ENCODE results near the gene USP51.
"Not testable (repeated sequence)": the region's sequence is repeated elsewhere in the genome, so short reads cannot be mapped to it uniquely, and the experiment has no call there.

Gene USP51

DNA sequence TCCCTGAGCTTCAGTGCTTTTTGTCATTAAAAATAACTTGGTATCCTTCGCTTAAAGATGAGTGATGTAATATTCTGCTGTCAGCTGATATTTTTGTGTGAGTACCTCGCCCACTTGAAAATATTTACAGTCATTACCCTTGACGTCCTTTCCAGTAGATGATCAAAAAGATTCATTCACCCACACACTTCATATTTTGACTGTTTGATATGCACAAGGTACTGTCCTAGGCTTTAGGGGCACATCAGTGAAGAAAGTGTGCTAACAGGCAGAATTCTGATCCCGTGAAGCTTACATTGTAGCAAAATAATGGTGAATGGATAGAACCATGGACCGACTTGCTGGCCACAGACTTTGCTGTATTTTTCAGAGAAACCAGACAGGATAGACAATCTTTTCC is 18.1 kb upstream of the USP51 start:
- H3K9ac ChIP-seq (ENCODE audit: low read length); H3K79me2 ChIP-seq (ENCODE audit: insufficient read depth, low read length); H3K27me3 ChIP-seq (ENCODE audit: insufficient read depth, low read length): not testable (repeated sequence)

DNA sequence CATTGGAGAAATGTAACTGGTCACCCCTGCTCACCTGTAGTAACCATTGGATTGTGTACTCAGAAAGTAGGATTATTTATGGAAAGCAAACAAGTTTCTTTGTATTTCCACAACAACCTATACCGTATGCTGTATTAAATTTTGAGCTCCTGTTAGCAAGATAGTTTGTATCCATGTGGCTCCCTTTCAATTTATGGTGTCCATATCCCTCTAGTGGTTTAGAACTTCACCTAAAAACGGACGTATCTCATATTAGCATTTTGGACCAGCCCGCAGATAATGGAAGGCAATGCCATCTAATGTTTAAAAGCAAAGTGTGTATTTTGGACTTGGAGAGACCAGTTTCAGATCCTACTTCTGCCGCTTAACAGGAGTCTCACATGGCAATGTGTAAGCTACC is 17.4 kb upstream of the USP51 start:
- not testable (repeated sequence) for H3K4me1 ChIP-seq (ENCODE audit: insufficient read depth, low read length, severe bottlenecking); H3K9ac ChIP-seq (ENCODE audit: low read length); H3K27ac ChIP-seq (ENCODE audit: low read depth, low read length, poor library complexity, severe bottlenecking); H3K79me2 ChIP-seq (ENCODE audit: insufficient read depth, low read length); H3K9me2 ChIP-seq (ENCODE audit: low read depth, low read length); H3K36me3 ChIP-seq (ENCODE audit: insufficient read depth, low read length); H3F3A ChIP-seq (ENCODE audit: insufficient read depth, low read length); H2AFZ ChIP-seq (ENCODE audit: low read length); H3K27me3 ChIP-seq (ENCODE audit: insufficient read depth, low read length); H3K9me3 ChIP-seq (ENCODE audit: low read length); H4K20me1 ChIP-seq (ENCODE audit: insufficient read depth, low read length); H3K4me3 ChIP-seq (ENCODE audit: low read depth, low read length, poor library complexity, severe bottlenecking); H3K4me2 ChIP-seq (ENCODE audit: low read length)

More for the DNA sequence above, 18.1 kb upstream of the USP51 start:
- H3K9me3 ChIP-seq (ENCODE audit: low read length); H2AFZ ChIP-seq (ENCODE audit: low read length); H3K4me2 ChIP-seq (ENCODE audit: low read length); H3K4me1 ChIP-seq (ENCODE audit: insufficient read depth, low read length, severe bottlenecking); H3K9me2 ChIP-seq (ENCODE audit: low read depth, low read length); H3F3A ChIP-seq (ENCODE audit: insufficient read depth, low read length); H3K36me3 ChIP-seq (ENCODE audit: insufficient read depth, low read length); H3K4me3 ChIP-seq (ENCODE audit: low read depth, low read length, poor library complexity, severe bottlenecking); H4K20me1 ChIP-seq (ENCODE audit: insufficient read depth, low read length); H3K27ac ChIP-seq (ENCODE audit: low read depth, low read length, poor library complexity, severe bottlenecking): not testable (repeated sequence)

DNA sequence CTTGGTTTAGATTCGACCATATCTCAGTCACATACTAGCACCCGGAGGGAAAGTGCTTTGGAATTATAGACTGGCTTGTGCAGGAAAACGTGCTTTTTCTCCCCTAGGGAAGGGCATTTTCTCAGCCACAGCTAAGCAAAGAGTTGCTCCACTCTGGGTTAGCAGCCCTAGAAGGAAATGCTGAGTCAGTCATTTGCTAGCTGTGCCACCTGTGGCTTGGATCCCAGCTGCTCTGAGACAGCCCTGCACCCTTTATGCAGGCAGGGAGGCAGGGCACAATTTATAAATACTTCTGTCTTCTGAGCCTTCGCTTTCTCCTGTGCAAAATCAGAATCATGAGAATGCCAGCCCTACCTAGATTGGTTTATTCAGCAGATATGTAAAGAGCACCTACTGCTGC is 1.3 kb upstream of the USP51 start:
- Histone ChIP-seq H3K79me2 (ENCODE audit: insufficient read depth, low read length) (no peaks in the 10 kb centered on the region), H3K27ac (ENCODE audit: low read depth, low read length, poor library complexity, severe bottlenecking) (no peak overlapping the region), H3K9ac (ENCODE audit: low read length) (no peak overlapping the region), H3K36me3 (ENCODE audit: insufficient read depth, low read length) (no peaks in the 10 kb centered on the region), H2AFZ (ENCODE audit: low read length) (no peak overlapping the region), H4K20me1 (ENCODE audit: insufficient read depth, low read length) (no peaks in the 10 kb centered on the region), H3K9me3 (ENCODE audit: low read length) (no peaks in the 10 kb centered on the region), H3F3A (ENCODE audit: insufficient read depth, low read length) (no peaks in the 10 kb centered on the region), H3K4me2 (ENCODE audit: low read length) (no peak overlapping the region), H3K4me3 (ENCODE audit: low read depth, low read length, poor library complexity, severe bottlenecking) (no peak overlapping the region), H3K4me1 (ENCODE audit: insufficient read depth, low read length, severe bottlenecking) (peaks cover 18% of the 10 kb centered on the region), H3K9me2 (ENCODE audit: low read depth, low read length) (no peaks in the 10 kb centered on the region), H3K27me3 (ENCODE audit: insufficient read depth, low read length) (no peaks in the 10 kb centered on the region)
- TF ChIP-seq EZH2 (IDR thresholded peaks at IDR 0.05; ENCODE audit: borderline replicate concordance, low read length), result no peak
- TF ChIP-seq, protein P1, sequence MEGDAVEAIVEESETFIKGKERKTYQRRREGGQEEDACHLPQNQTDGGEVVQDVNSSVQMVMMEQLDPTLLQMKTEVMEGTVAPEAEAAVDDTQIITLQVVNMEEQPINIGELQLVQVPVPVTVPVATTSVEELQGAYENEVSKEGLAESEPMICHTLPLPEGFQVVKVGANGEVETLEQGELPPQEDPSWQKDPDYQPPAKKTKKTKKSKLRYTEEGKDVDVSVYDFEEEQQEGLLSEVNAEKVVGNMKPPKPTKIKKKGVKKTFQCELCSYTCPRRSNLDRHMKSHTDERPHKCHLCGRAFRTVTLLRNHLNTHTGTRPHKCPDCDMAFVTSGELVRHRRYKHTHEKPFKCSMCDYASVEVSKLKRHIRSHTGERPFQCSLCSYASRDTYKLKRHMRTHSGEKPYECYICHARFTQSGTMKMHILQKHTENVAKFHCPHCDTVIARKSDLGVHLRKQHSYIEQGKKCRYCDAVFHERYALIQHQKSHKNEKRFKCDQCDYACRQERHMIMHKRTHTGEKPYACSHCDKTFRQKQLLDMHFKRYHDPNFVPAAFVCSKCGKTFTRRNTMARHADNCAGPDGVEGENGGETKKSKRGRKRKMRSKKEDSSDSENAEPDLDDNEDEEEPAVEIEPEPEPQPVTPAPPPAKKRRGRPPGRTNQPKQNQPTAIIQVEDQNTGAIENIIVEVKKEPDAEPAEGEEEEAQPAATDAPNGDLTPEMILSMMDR (IDR thresholded peaks at IDR 0.05; ENCODE audit: low read length), result no peak

DNA sequence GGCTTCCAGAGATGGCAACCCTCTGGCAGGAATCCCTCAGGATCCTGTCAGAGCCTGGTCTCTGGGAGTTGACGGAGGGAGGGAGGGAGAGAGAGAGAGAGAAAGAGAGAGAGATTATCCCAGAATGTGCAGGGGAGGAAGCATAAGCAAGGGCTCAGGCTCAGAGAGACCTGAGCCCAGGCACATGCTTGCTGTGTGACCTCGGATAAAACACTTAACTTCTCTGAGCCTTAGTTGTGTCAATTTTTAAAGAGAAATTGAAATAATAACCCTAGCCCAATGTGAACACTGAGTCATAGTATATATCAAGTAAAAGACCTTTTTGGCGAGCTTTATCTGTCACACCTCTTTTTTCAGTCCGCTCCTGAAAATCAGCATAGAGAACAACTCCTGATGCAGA is 473 bp upstream of the USP51 start:
- Histone ChIP-seq H3K4me3 (ENCODE audit: low read depth, low read length, poor library complexity, severe bottlenecking) (peak overlapping the region; percentile 87), H4K20me1 (ENCODE audit: insufficient read depth, low read length) (no peaks in the 10 kb centered on the region), H3F3A (ENCODE audit: insufficient read depth, low read length) (no peaks in the 10 kb centered on the region), H3K27me3 (ENCODE audit: insufficient read depth, low read length) (no peaks in the 10 kb centered on the region), H3K27ac (ENCODE audit: low read depth, low read length, poor library complexity, severe bottlenecking) (no peak overlapping the region), H3K36me3 (ENCODE audit: insufficient read depth, low read length) (no peaks in the 10 kb centered on the region), H3K4me1 (ENCODE audit: insufficient read depth, low read length, severe bottlenecking) (peaks cover 18% of the 10 kb centered on the region), H3K9me2 (ENCODE audit: low read depth, low read length) (no peaks in the 10 kb centered on the region), H3K9ac (ENCODE audit: low read length) (peak overlapping the region; percentile 74; the same call in 1 of the 2 replicates), H3K79me2 (ENCODE audit: insufficient read depth, low read length) (no peaks in the 10 kb centered on the region), H3K4me2 (ENCODE audit: low read length) (peak overlapping the region; percentile 73), H3K9me3 (ENCODE audit: low read length) (no peaks in the 10 kb centered on the region), H2AFZ (ENCODE audit: low read length) (no peak overlapping the region)
- TF ChIP-seq EZH2 (IDR thresholded peaks at IDR 0.05; ENCODE audit: borderline replicate concordance, low read length), result no peak
- TF ChIP-seq, protein P1 (IDR thresholded peaks at IDR 0.05; ENCODE audit: low read length), result no peak

Data from OCI-LY1 (cell line).